IPS-20b (cell line): Measurements from ENCODE around the gene GAPDH.
"Not testable (repeated sequence)": the region's sequence is repeated elsewhere in the genome, so short reads cannot be mapped to it uniquely, and the experiment has no call there.

Experiments used
- H3K27ac ChIP-seq: one replicate; pipeline ENCODE4 v1.5.1; 2013; ENCODE audit warnings: low read length
- H3K27me3 ChIP-seq: 2 replicates; pipeline ENCODE4 v1.6.1; 2013; ENCODE audit warnings: mild to moderate bottlenecking, low read length, inconsistent platforms; ENCODE audit not compliant: insufficient read depth
- H3K36me3 ChIP-seq: 2 replicates; pipeline ENCODE4 v1.6.1; 2013; ENCODE audit warnings: low read depth, mild to moderate bottlenecking, inconsistent platforms, low read length, moderate library complexity; ENCODE audit not compliant: insufficient read depth
- H3K4me1 ChIP-seq: 2 replicates; pipeline ENCODE4 v1.6.1; 2013; ENCODE audit warnings: mild to moderate bottlenecking, control low read depth, inconsistent platforms, low read length, moderate library complexity; ENCODE audit not compliant: insufficient read depth
- H3K4me3 ChIP-seq: 2 replicates; pipeline ENCODE4 v1.5.1; 2013; ENCODE audit warnings: mild to moderate bottlenecking, low read length, inconsistent platforms
- H3K9ac ChIP-seq: 2 replicates; pipeline ENCODE4 v1.6.1; 2013; ENCODE audit warnings: low read depth, mild to moderate bottlenecking, inconsistent platforms, low read length, moderate library complexity
- H3K9me3 ChIP-seq: 2 replicates; pipeline ENCODE4 v1.6.1; 2013; ENCODE audit warnings: mild to moderate bottlenecking, low read depth, low read length, inconsistent platforms; ENCODE audit not compliant: insufficient read depth

The GAPDH gene

GRCh38 chr12:6574576-6575295 is 40.4 kb downstream of the GAPDH start:
- Histone ChIP-seq H3K27me3 (no peaks in the 10 kb centered on the region), H3K27ac (no peak overlapping the region), H3K9me3 (no peaks in the 10 kb centered on the region), H3K4me1 (no peaks in the 10 kb centered on the region), H3K9ac (no peak overlapping the region), H3K36me3 (peaks cover 95% of the 10 kb centered on the region), H3K4me3 (no peak overlapping the region)

GRCh38 chr12:6575648-6576047 is 41.3 kb downstream of the GAPDH start:
- Histone ChIP-seq H3K27me3 (no peaks in the 10 kb centered on the region), H3K27ac (no peak overlapping the region), H3K9ac (no peak overlapping the region), H3K9me3 (no peaks in the 10 kb centered on the region), H3K4me1 (no peaks in the 10 kb centered on the region), H3K4me3 (no peak overlapping the region), H3K36me3 (peaks cover 94% of the 10 kb centered on the region)

GRCh38 chr12:6582196-6582595 is 47.9 kb downstream of the GAPDH start:
- H3K4me1 ChIP-seq: no peaks in the 10 kb centered on the region
- H3K36me3 ChIP-seq: peaks cover 95% of the 10 kb centered on the region
- H3K9ac ChIP-seq: no peak overlapping the region
- no peaks in the 10 kb centered on the region for H3K9me3 ChIP-seq
- H3K27ac ChIP-seq: no peak overlapping the region
- no peak overlapping the region for H3K4me3 ChIP-seq
- no peaks in the 10 kb centered on the region for H3K27me3 ChIP-seq

- H3K4me1 ChIP-seq: no peaks in the 10 kb centered on the region
- peaks cover 95% of the 10 kb centered on the region for H3K36me3 ChIP-seq
- no peak overlapping the region for H3K27ac ChIP-seq
- H3K9me3 ChIP-seq: no peaks in the 10 kb centered on the region
- H3K9ac ChIP-seq: no peak overlapping the region
- H3K27me3 ChIP-seq: no peaks in the 10 kb centered on the region
- H3K4me3 ChIP-seq: no peak overlapping the region
Measured at GRCh38 chr12:6582959-6583358, 48.6 kb downstream of the GAPDH start.

GRCh38 chr12:6584293-6584692 is 50.0 kb downstream of the GAPDH start:
- Histone ChIP-seq H3K36me3 (peaks cover 96% of the 10 kb centered on the region), H3K9me3 (no peaks in the 10 kb centered on the region)

GRCh38 chr12:6586569-6586968 is 52.3 kb downstream of the GAPDH start:
- not testable (repeated sequence) for H3K4me1 ChIP-seq, H3K27ac ChIP-seq, H3K9ac ChIP-seq, H3K9me3 ChIP-seq, H3K4me3 ChIP-seq, H3K27me3 ChIP-seq
- H3K36me3 ChIP-seq: peaks cover 97% of the 10 kb centered on the region

More at GRCh38 chr12:6584293-6584692, 50.0 kb downstream of the GAPDH start:
- H3K27ac ChIP-seq: no peak overlapping the region
- H3K27me3 ChIP-seq: no peaks in the 10 kb centered on the region
- no peak overlapping the region for H3K9ac ChIP-seq
- H3K4me1 ChIP-seq: no peaks in the 10 kb centered on the region
- H3K4me3 ChIP-seq: no peak overlapping the region
